MV-4-11 (cell line): Measurements from ENCODE around the gene CELSR1.
A peak's percentile ranks its signal among the peaks of the same experiment; 100 is the strongest.

Experiments
- DNase-seq: peaks from one replicate; lab custom pipeline; 2025; lab: John Stamatoyannopoulos, UW

CELSR1 gene

DNA sequence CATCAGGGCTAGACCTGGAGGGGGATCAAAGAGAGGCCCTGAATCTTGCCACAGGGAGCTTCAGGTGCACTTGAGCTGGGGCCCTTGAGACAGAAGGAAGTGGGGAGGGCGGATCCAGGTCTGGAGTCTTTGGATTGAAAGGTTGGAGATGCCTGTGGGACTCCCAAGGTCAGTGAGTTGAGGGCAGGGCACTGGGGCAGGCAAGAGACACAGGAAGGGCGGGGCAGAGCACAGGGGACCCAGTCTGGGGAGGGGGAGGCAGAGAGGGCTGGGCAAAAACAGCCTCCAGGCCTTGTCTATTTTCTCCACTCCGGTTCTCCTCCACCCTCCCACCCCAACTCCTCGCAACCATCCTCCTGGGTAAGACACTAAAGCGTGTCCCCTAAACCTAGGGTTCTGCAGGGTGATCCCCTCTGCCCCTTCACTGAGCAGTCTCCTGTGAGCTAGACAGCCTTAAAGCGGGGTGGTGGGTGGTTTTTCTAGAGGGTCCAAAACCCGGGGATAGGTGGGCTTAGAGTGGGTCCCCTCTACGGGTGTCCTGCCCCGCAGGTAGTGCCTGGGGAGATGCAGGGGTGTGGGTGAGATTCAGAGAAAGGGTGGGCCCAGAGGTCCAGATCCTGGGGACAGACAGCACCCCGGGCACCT is 38.6 kb upstream of the CELSR1 start:
- no peak for DNase-seq

DNA sequence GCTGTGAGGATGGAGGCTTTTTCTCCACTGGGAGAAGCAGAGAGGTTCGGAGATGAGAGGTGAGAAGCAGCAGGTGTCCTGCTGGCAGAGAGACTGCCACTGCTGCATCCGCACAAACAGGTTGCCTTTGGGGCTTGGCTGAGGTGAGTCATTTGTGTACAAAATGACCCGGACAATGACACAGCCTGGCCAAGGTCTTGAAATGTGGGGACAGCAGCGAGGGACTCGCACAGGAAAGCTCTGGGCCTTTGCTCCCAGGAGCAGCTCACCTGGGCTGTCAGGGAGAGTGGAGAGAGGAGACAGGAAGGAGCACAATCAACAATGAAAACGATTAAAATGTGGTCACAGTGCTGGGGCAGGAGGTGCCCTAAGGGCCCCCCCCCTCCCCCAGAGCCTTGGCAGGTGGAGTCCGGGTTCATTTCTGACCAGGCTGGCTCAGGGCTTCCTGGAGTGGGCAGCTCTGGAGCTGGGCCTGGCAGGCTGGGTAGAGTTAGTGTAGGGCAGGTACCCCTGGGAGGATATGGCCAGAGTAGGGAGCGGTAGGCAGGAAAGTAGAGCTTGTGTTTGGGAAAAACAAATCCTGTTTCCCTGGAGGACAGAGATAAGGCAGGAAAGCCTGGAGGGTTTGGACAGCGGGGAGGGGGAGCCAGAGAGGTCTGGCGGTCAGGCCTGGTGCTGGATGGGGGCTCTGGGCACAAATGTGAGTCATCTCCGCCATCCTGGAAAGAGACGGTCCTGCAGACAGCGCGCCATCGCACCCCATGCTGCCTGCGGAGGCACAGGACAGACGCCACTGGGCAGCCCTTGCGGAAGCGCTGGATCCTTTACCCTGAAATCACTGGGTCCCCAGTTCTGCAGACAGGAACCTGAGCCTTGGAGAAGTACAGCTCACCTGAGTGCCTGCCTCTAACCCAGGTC is 37.8 kb upstream of the CELSR1 start:
- no peak for DNase-seq

DNA sequence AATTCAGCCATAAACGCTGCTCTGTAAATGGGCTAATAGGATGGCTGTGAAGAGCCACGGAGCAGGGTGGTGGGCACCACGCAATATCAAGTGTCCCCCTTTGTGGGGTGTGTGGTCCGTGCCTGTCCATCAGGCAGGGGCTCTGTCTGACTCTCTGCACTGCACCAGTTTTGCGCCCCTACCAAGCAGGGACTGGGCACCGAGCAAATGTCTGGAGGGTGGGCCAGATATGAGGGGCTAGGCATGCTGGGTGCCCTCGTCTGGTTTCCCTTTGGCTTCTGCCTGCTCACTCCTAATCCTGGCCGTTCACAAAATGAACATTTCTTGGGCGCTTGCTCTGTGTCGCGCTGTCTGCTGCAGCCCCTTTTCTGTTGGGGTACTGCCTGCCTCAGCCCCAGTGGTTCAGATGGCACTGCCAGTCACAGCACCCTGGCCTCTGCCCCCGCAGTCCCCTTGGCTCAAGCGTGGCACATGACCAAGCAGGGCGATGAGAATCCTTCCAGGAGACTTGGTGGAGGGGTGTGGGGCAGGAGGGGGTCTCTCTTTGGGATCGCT is 37.1 kb upstream of the CELSR1 start:
- DNase-seq, result no peak

DNA sequence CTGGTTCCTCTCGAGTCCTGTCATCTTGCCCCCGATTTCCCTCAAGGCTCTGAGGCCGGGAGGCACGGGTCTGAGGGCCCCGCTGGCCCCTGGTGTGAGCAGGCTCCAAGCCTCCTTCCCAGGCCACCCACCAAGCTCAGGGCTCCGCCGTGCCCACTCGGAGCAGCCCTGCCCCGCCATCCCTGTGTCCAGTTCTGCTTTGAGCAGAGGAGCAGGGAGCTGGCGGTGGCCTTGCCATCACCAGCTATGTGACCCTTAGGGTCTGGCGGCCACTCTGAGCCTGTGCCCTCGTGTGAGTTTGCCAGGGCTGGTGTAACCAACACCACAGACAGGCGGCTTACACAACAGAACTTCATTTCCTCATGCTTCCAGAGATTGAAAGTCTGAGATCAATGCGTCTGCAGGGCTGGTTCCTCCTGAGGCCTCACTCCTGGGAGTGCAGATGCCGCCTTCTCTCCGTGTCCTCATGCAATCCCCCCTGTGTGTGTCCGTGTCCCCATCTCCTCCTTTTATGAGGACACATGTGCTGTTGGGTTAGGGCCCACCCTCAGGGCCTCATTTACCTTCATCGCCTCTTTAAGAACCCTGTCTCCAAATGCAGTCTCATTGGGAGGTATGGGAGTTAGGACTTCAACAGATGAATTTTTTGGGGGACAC is 36.5 kb upstream of the CELSR1 start:
- peak; percentile 89 for DNase-seq

DNA sequence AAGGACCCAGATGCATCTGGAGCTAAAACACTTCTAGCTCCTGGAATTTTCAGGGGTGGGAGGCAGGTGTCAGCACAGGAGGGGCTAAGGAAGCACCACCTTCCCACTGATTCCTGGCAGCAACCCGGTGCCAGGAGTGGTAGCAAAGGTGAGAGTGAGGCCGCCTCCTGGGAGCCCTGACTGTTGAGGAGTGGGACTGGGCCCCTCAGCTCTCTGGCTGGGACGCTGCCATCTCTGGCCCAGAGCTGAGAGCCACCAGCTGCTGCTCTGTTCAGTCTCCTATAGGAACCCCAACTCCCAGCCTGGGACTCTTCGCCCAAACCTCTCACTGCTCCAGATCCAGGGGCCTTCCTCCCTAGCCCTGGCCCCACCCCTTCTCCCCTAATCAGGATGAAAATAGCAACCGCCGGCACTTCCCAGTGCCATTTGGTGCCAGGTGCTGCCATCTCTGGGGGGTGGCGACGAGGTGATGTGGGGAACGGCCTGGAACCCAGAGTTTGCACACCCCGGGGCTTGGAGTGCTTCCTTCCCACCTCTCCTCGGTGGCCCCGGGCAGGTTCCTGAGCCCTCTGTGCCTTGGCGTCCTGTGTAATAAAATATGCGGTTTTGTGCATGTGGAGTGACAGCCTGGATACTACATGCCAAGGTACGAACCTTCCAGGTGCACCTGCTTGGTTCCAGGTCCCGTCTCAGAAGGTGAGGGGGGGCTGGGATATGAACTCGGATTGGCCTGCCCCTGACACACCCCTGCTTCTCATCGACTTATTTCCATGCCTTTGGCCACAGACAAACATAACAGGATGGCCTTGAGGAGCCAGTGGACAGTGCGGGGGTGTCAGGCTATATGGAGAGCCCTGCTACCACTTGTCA is 35.7 kb upstream of the CELSR1 start:
- DNase-seq, result no peak

DNA sequence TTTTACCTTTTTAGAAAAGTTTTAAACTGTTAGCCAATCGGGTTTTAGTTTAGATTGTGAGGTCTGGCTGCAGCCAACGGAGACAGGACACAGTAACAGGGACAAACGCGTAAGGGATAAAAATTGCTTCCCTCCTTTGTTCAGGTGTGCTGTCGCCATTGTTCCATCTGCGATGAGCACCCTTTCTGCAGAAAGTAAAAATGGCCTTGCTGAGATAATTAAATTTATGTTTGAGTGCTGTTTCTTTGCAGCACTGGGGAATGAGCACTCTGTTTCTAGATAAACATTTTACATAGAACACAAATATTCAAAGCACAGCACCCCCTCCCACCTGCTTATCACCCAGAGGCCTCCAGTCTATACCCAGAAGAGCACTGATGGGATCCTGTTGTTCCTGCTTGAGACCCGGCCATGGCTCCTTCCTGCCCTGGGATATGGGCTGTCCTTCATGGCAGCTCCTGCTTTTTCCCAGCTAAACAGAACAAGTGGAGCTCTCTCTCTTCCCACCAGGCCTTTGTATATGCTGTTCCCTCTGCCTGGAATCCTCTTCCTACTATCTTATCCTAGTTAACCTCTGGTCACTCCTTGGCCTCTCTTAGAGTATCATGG is 34.3 kb upstream of the CELSR1 start:
- no peak for DNase-seq

DNA sequence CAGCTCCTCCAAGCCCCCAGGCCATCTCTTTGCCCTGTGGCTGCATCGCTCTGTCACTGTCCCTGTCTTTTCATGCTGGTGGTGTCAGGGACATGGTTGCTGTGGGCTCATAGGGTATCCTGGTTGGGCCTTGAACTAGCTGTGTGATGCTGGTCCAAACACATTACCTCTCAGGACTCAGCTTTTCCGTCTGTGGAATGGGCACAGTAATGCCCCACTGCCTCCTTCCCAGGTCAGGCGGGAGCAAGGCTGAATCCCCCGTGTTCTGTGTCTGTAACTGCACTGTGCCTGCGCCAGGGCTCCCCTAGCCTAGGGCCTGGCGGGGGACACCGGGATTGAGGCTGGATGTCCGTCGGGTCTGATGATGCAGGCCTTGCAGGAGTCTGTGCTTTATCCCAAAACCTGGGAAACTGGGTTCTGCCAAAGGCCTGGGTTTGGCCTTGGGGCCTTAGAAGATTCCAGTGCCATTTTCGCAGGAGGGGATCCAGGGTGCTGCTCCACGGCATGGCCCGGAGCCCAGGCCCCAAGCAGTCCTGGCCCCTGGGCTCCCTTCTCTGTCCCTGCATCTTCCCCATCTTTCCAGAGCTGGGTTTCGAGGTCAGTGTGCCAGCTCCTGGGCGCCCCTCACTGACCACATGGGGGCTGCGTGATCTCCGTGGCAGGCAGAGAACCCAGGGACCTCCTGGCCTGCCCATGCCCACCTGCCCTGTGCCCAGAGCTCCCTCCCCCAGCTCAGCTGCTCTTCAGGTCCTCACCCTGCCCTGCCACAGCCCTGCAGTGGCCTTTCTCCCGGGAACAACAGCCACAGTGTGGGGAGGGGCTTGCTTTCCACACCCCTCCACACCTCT is 32.7 kb upstream of the CELSR1 start:
- DNase-seq, result no peak

DNA sequence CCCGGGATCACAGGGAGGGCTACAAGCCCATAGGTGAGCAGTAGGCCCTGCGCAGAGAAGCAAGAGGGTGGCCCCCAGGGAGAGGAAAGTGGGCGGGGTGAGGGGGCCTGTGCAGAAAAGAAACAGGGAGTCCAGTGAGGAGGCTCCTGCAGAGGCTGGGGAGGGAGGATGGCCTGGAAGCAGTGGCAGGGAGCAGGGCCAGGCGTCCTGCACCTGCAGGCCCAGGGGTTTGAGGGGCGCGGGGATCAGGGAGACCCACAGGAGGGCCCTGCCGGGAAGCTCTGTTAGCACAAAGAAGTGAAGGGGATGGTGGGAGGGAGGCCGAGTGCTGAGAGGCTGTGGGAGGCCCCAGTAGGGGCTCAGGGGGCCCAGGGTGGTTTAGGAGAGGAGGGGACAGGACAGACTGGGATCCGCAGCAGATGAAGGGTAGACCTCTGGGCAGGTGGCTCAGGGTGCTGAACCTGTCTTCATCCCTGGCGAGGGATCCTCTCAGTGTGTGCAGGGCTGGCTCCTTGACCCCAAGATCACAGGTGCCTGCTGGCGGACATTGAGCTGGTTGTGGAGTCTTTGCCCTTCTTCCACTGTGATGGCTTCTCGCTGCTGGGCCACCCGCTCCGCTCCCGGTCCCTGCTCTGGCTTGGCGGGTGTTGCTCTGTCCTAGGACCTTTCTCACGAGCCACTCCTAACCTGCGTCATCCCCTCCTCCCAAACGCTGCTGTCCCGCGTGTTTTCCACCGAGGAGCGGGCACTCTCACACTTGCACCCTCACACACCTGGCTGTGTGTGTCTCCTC is 31.8 kb upstream of the CELSR1 start:
- DNase-seq, result no peak

DNA sequence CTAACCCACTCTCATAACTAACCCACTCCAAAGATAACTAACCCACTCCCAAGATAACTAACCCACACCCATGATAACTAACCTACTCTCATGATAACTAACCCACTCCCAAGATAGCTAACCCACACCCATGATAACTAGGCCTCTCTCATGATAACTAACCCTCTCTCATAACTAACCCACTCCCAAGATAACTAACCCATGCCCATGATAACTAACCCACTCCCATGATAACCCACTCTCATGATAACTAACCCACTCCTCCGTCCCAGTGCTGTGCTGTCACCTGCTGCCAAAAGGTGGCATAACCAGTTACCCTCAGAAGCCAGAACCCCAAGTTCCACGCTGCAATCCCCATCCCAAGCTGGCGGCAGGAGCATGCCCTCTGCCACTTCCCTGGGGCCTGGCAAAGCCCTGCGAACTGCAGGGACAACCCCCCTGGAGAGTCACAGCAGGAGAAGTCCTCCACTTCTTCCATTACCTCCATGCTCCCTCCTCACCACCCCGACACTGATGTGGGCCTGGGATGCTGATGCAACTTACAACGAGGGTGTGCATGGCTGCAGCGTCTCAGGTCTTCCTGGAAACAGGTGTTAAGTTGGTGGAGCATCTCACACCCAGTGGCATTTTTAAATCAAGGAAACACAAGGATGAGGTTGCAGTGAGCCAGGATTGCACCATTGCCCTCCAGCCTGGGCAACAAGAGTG is 30.8 kb upstream of the CELSR1 start:
- no peak for DNase-seq

DNA sequence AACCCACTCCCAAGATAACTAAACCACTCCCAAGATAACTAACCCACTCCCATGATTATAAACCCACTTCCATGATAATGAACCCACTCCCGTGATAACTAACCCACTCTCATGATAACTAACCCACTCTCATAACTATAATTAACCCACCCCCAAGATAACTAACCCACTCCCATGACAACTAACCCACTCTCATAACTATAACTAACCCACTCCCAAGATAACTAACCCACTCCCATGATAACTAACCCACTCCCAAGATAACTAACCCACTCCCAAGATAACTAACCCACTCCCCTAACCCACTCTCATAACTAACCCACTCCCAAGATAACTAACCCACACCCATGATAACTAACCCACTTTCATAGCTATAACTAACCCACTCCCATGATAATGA is 30.1 kb upstream of the CELSR1 start:
- no peak for DNase-seq

DNA sequence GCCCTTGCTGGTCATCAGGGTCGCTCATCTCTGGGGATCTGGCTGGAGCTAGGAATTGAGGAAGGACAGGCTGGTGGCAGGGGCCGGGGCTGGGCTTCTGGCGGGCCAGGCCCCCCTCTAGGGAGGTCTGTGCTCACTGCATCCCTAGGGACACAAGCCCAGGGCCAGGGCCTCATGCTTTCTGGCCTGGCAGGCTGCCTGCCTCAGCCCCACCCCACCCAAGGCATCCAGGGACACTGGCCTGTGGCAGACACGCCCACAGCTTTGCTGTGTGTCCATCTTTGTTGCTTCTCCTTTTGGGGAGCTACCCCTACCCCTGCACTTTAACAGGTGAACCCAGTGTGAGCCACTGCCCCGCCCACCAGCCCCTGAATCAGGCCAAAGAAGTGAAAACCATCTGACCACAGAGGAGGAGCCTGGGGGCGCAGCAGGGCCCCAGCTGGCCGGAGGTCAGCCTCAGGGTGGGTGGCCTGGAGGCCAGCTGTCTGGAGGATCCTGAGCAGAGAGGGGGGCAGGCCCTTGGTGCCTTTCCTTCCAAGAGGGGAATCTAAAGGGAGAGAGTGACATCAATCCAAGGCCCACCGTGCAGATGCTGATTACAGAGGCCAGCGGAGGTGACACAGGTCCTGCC is 26.8 kb upstream of the CELSR1 start:
- no peak for DNase-seq

DNA sequence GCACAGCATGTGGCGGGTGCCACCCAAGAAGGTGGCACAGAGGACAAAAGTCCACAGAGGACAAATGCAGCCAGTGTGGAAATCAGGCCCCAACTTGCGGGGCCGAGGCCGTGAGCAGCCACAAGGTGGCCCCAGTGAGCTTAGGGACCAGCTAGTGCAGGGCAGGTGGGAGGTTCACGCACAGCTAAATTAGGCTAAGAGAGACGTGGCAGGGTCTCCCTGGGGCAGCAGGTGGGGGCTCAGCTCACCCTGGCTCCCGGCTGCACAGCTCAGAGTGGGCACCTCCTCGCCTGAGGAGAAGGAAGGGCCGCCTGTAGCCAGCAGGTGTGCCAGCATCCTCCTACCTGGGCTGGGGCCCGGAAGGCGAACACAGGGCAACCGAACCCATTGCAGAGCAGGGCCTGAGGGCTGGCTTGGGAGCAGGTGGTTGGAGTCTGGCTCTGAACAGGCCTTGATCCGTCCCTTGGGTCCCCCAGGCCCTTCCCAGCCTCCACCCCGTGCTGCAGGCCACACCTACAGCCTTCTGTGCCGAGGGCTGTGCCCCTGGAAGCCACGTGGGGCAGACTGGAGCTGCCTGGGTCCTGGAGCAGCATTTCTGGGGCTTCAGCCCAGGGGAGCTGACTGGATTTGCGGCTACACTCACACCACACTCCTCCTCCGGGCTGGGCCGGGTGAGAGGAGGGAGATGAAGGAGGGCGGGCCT is 26.1 kb upstream of the CELSR1 start:
- peak; percentile 77 for DNase-seq

DNA sequence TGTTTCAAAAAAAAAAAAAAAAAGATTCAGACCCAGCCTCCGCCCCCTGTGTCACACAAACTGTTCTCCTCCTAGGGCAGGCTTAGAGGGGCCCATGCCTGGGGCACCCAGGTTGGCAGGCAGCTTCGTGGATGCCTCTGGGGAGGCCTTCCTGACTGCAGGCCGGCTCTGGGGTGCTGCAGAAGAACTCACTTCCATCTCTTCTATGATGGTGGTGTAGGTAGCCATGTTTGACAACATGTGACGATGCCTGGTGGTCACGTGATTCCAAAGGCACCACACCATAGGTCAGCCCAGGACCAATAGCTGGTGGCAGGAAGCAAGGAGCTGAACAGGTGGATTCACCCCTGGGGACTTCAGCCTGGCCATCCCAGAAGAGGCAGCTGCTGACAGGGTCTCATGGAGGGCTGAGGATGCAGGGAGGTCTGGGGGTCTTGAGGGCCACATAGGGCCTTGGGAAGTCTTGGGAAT is 24.1 kb upstream of the CELSR1 start:
- peak; percentile 78 for DNase-seq

DNA sequence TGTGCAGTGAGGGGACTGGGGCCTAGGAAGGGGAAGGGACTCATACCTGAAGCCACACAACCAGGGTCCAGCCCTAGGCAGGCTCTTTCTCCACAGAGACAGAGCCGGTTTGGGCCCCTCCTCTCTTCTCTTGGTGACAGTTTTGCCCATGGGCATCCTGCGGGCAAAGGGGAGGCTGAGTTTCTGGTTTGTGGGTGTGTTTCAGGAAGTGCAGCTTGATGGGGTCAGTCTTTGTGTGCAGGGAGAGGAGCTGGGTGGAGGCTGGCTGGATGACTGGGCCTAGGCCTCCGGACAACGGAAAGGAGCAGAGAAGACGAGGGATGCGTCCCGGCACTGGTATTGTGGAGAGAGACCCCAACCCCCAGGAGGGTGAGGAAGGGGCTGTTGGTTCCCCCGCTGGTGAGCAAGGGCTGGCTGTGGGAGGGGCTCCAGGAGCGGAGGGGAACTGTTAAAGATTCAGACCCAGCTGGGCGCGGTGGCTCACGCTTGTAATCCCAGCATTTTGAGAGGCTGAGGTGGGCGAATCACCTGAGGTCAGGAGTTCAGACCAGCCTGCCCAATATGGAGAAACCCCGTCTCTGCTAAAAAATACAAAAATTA is 23.4 kb upstream of the CELSR1 start:
- DNase-seq, result peak; percentile 45

DNA sequence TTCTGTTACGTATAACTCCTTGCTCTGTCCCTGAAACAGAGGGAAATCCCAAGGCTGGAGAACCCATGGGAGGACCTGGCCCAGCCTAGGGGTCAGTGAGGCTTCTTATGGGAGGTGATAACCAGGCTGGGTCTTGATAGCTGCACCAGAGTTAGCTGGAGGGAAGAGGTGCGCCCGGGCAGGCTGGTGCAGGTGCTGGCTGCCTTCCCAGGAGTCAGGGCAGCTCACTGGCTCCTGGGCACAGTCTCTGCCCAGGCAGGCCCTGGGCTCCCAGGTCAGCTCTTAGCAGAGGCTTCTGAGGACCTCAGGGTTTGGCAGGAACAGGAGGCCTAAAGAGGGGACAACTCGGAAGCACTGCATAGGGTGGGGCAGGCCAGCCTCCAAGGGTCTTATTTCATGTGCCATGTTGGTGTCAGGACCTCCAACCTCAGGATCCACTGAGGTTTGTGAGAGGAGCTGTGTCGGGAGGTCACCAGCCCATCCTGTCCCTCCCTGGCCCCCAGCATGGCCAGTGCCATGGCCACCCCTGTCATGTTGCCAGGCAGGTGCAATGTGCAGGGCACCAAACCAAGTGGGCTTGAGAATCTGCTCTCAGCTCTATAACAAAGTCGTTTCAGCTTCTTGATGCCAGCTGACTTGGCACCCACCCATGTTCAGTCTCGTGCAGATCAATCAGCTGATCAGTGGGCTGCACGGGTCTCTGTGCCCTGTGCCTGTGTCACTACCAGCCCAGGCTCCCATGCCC is 20.5 kb upstream of the CELSR1 start:
- no peak for DNase-seq

DNA sequence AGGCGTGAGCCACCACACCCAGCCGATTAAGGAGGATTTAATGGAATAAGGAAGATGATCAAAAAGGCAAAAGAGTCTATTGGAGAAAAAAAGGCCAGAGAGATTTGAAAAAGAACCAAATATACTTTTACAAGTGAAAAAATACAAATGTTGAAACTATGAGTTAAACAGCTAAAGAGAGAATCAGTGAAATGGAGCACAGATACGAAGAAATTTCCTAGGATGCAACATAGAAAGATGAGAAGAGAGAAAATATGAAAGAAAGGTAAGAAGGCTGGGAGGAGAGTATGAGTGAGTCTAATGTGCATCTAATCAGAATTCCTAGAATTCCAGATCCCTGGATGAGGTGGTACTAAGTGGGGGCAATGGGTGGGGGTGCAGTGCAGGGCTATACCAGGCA is 19.4 kb upstream of the CELSR1 start:
- no peak for DNase-seq
